ENCODE data around the gene CIB2.

DNA sequence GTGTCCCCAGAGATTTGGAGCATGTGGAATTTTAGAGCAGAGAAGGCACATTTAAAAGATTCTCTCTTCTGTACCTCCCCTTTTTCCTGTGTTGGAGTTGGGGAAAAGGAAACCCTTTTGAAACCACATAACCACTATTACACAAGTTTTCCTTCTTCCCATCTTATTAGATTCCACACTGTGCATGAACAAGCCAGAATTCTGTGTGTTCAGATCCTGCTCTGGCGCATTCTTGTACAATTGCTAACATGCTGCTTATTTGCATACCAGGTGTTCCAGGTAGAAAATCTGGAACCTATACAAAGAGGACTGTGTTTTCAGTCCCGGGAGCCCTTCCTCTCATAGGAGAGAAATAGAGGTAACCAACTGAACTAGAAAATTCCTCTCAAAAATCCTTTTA, 2.6 kb upstream of the CIB2 start:
- TF ChIP-seq CTCF (IDR thresholded peaks at IDR 0.05; ENCODE audit: poor library complexity, severe bottlenecking) (no peak), REST (IDR thresholded peaks at IDR 0.05; ENCODE audit: borderline replicate concordance) (no peak), TAF1 (IDR thresholded peaks at IDR 0.05; ENCODE audit: low read depth) (no peak), EP300 (conservative IDR thresholded peaks at IDR 0.05; ENCODE audit: poor library complexity, severe bottlenecking) (no peak)

All from neural cell (in vitro differentiated cells).